HG03354 (cell line): Measurements from ENCODE around the gene KCNA10.

Experiments used
- ATAC-seq: cut with Tn5 transposase; IDR thresholded peaks from one replicate; pipeline ENCODE4 v1.9.1; 2021; ENCODE audit warnings: mild to moderate bottlenecking; ENCODE audit not compliant: unreplicated experiment, poor library complexity, severe bottlenecking

KCNA10 gene

DNA sequence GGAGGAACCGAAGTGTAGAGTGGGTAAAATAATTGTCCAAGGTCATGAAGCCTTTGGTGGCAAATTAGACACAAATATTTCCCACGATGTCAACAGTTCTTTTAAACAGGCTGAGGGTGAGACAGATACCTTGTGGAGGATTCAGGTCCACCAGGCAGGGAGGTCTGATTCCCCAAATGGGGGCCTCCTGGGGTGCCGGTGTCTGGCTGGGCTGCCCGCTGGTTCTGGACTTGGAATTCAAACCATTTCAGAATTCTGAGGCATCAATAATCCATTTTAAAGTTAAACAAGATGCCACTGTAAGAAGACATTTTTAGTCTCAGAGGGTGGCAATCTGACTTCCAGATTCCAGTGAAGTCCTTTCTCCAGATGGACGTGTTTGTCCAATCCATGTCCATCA is 15.5 kb downstream of the KCNA10 start:
- no peak for ATAC-seq

- no peak for ATAC-seq
These were observed 16.4 kb downstream of the KCNA10 start for GRCh38 chr1:110502402-110503151.

GRCh38 chr1:110501488-110502132 is 17.4 kb downstream of the KCNA10 start:
- no peak for ATAC-seq

GRCh38 chr1:110498270-110498669 is 20.7 kb downstream of the KCNA10 start:
- ATAC-seq, result no peak

- no peak for ATAC-seq
These were observed 22.9 kb downstream of the KCNA10 start for GRCh38 chr1:110495926-110496600.

GRCh38 chr1:110494522-110495406 is 24.2 kb downstream of the KCNA10 start:
- ATAC-seq, result no peak

DNA sequence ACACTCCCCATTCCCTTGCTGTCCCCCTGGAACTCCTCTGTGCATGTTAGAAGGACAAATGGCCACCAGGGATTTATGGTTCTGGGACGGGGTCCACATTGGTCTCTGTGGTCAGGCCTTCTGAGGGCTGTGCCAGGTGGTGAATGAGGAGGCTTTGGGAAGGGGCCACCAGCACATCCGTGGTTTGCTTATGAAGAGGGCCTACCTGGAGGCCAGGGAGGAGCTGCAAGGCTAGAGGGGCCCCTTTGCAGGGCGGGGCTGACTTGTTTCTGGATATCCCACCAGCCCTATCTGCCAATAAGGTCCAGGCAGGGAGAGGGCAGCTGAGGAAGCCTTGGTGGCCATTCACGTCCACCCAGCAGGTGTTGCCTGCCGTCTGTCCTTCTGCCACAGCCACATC is 24.9 kb downstream of the KCNA10 start:
- no peak for ATAC-seq

DNA sequence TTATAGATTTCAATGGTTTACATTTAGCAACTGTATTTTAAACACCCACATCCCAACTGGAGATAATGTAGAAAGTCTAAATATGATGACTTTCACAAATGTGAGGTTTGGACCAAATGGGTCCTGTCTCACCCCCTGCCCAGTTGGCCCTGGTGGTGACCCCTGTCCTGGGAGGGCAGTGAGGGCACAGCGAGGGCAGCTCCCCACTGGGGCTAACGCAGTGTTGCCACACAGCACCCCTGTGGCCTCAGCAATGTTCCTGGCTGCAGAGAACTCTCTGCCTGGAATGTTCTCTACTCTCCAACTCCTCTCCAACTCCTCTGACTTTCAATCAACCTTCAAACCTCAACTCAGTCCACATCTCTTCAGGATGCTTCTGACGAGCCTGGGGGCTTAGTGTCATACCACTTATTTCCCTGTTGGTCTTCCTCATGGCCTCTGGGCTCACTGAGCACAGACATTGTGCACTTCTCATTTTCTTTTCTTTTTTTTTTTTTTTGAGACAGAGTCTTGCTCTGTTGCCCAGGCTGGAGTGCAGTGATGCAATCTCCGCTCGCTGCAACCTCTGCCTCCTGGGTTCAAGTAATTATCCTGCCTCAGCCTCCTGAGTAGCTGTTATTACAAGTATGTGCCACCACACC is 25.8 kb downstream of the KCNA10 start:
- ATAC-seq, result no peak

- no peak for ATAC-seq
These were observed 26.4 kb downstream of the KCNA10 start for GRCh38 chr1:110492573-110492972.

DNA sequence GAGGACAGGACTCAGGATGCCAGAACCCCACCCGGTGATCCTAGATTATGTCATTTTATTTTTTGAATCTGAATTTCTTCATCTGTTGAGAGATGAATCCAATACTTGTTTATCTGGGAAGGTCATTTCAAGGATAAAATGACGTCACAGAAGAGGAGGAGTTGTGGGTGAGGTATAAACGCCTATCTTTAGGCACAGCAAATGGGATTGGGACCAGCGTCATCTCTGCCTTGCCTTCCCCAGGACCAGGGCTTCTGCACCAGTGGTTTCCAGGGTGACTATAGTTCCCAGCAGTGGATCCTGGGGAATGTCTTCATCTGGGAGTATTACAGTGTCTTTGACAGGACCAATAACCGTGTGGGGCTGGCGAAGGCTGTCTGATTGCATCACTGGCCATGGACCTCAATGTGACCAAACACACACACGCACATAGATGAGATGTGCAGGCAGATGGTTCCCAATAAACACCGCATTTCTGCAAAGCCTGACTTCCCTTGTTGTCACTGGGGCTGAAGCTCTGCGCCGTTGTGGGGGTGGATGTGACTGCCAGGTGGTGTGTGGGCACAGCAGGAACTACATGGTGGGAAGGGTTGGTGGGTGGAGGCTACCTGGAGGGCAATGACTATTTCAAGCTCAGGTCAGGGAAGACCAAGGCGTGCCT is 28.1 kb downstream of the KCNA10 start:
- no peak for ATAC-seq

- ATAC-seq, result no peak
These were observed 28.9 kb downstream of the KCNA10 start for GRCh38 chr1:110489973-110490542.

DNA sequence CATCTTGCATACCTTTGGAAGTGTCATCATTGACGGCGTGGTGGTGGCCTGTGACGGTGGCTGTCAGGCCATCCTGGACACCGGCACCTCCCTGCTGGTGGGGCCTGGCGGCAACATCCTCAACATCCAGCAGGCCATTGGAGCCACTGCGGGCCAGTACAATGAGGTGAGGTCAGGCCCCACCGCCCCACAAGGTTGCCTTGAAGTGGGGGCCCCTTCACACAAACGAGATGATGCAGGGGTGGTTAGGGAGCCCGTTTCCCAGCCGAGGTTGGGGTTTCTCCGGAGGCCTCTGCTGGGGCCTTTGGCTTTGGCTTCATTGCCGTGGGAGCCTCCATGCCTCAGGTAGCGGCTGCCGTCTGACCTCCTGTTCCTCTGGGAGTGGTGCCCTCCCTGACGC is 29.6 kb downstream of the KCNA10 start:
- no peak for ATAC-seq

GRCh38 chr1:110488867-110489266 is 30.1 kb downstream of the KCNA10 start:
- no peak for ATAC-seq

GRCh38 chr1:110488161-110488560 is 30.8 kb downstream of the KCNA10 start:
- ATAC-seq, result no peak

GRCh38 chr1:110487726-110488125 is 31.2 kb downstream of the KCNA10 start:
- ATAC-seq, result no peak

DNA sequence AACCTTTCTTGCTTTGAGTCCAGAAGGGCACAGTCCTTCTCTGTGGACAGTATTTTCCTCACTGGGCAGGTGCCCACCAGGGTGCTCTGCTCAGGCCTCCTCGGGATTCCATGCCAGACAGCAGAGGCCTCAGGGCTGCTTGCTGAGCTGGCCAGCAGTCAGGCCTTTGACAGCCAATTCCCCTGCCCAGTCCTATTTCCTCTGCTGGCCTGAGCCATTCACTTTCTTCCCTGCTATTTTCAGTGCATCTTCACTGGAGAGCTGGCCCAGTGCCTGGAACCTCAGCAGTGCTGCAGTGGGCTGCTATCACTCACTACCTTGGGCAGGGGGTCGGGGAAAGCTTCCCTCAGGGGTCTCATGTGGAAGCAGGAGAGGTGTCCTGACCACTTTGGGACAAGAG is 33.2 kb downstream of the KCNA10 start:
- no peak for ATAC-seq

GRCh38 chr1:110484801-110485200 is 34.2 kb downstream of the KCNA10 start:
- ATAC-seq, result no peak

DNA sequence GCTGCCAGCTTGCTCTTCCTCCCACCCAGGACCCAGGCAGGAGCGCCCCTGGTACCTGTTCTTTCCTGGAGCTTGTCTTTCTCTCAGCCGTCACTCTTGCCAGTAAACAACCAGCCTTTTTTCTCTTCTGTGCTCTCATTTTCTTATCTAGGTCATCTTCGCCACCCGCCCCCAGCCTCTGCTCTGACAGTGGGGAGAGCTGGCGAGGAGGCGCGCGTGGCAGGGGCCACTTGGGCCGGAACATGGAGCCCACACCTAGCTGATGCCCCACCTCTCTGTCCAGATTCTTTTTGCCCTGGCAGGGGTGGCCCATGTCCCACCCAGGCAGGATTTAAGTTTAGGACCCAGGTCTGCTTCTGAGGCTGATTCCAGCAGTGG is 35.7 kb downstream of the KCNA10 start:
- ATAC-seq, result no peak
